SK-N-SH treated with all-trans-retinoic acid at 6 μM for 48 hours (cell line): ENCODE data around the gene PTPMT1.

Source experiments
- ATAC-seq: fragments of 200-7000 bp; cut with Tn5 transposase; 3 replicates; pipeline ENCODE4 v1.9.1; 2020; ENCODE audit warnings: mild to moderate bottlenecking, moderate library complexity
- BACH2 ChIP-seq: fragments of 250-450 bp; sonication (Bioruptor Pico); IDR thresholded peaks from 2 replicates; pipeline ENCODE4 v1.9.0; 2021; ENCODE audit warnings: mild to moderate bottlenecking, borderline replicate concordance
- CREB5 ChIP-seq: fragments of 250-450 bp; sonication (Bioruptor Pico); IDR thresholded peaks from 2 replicates; pipeline ENCODE4 v1.5.1; 2020; ENCODE audit warnings: low read depth, mild to moderate bottlenecking, moderate library complexity
- CSDC2 ChIP-seq: fragments of 250-450 bp; sonication (Bioruptor Pico); IDR thresholded peaks from 2 replicates; pipeline ENCODE4 v1.5.0; 2020; ENCODE audit warnings: mild to moderate bottlenecking, moderate library complexity
- CSRNP3 ChIP-seq: fragments of 250-450 bp; sonication (Bioruptor Pico); IDR thresholded peaks from 2 replicates; pipeline ENCODE4 v1.5.1; 2021; ENCODE audit warnings: mild to moderate bottlenecking, moderate library complexity
- ESRRG ChIP-seq: fragments of 250-450 bp; sonication (Bioruptor Pico); IDR thresholded peaks from 2 replicates; pipeline ENCODE4 v1.6.1; 2021; ENCODE audit warnings: mild to moderate bottlenecking
- GLIS3 ChIP-seq: fragments of 250-450 bp; sonication (Bioruptor Pico); IDR thresholded peaks from 2 replicates; pipeline ENCODE4 v1.5.0; 2020; ENCODE audit warnings: mild to moderate bottlenecking, moderate library complexity
- OSR1 ChIP-seq: fragments of 250-450 bp; sonication (Bioruptor Pico); IDR thresholded peaks from 2 replicates; pipeline ENCODE4 v1.8.0; 2022; ENCODE audit warnings: moderate library complexity, mild to moderate bottlenecking, inconsistent platforms
- PATZ1 ChIP-seq: fragments of 250-450 bp; sonication (Bioruptor Pico); IDR thresholded peaks from 2 replicates; pipeline ENCODE4 v1.8.0; 2020; ENCODE audit warnings: mild to moderate bottlenecking, moderate library complexity, borderline replicate concordance
- POU6F1 ChIP-seq: fragments of 250-450 bp; sonication (Bioruptor Pico); IDR thresholded peaks from 2 replicates; pipeline ENCODE4 v1.8.0; 2021; ENCODE audit warnings: low read depth, mild to moderate bottlenecking, moderate library complexity, borderline replicate concordance
- PPARA ChIP-seq: fragments of 250-450 bp; sonication (Bioruptor Pico); IDR thresholded peaks from 2 replicates; pipeline ENCODE4 v1.5.0; 2020; ENCODE audit warnings: mild to moderate bottlenecking, borderline replicate concordance
- SNAI2 ChIP-seq: fragments of 250-450 bp; sonication (Bioruptor Pico); IDR thresholded peaks from 2 replicates; pipeline ENCODE4 v1.5.0; 2020; ENCODE audit warnings: mild to moderate bottlenecking, moderate library complexity
- TCF4 ChIP-seq: fragments of 250-450 bp; sonication (Bioruptor Pico); IDR thresholded peaks from 2 replicates; pipeline ENCODE4 v1.8.0; 2021; ENCODE audit warnings: mild to moderate bottlenecking, moderate library complexity, borderline replicate concordance
- TOX ChIP-seq: fragments of 250-450 bp; sonication (Bioruptor Pico); IDR thresholded peaks from 2 replicates; pipeline ENCODE4 v1.8.0; 2021; ENCODE audit warnings: mild to moderate bottlenecking, moderate library complexity, borderline replicate concordance
- TSHZ2 ChIP-seq: fragments of 250-450 bp; sonication (Bioruptor Pico); IDR thresholded peaks from 2 replicates; pipeline ENCODE4 v1.5.0; 2020; ENCODE audit warnings: mild to moderate bottlenecking, moderate library complexity
- ZC3H10 ChIP-seq: fragments of 250-450 bp; sonication (Bioruptor Pico); IDR thresholded peaks from 2 replicates; pipeline ENCODE4 v1.5.1; 2021; ENCODE audit warnings: mild to moderate bottlenecking, moderate library complexity
- ZFP30 ChIP-seq: fragments of 450-650 bp; formaldehyde crosslinking; IDR thresholded peaks from 2 replicates; pipeline ENCODE4 v1.5.0; 2022; ENCODE audit warnings: mild to moderate bottlenecking, moderate library complexity
- ZNF565 ChIP-seq: fragments of 450-650 bp; formaldehyde crosslinking; conservative IDR thresholded peaks from 2 replicates; pipeline ENCODE4 v1.5.0; 2020; ENCODE audit warnings: low read depth, mild to moderate bottlenecking, moderate library complexity
- ZNF70 ChIP-seq: fragments of 450-650 bp; formaldehyde crosslinking; IDR thresholded peaks from 2 replicates; pipeline ENCODE4 v1.5.0; 2020; ENCODE audit warnings: mild to moderate bottlenecking, moderate library complexity
- ZNF8 ChIP-seq: fragments of 450-650 bp; formaldehyde crosslinking; IDR thresholded peaks from 2 replicates; pipeline ENCODE4 v1.5.0; 2020; ENCODE audit warnings: mild to moderate bottlenecking, moderate library complexity

The PTPMT1 gene

GRCh38 chr11:47564933-47565339 is 463 bp upstream of the PTPMT1 start:
- peak; percentile 11; the same call in 2 of the 3 replicates for ATAC-seq
- TF ChIP-seq PPARA (CRISPR knock-in tag) (no peak), ZNF70 (CRISPR knock-in tag) (no peak; the same call in 1 of the 2 replicates), BACH2 (CRISPR knock-in tag) (no peak), CSDC2 (CRISPR knock-in tag) (no peak), CREB5 (CRISPR knock-in tag) (no peak), ZNF8 (CRISPR knock-in tag) (no peak), ZNF565 (no peak), SNAI2 (CRISPR knock-in tag) (no peak), CSRNP3 (CRISPR knock-in tag) (no peak), ZFP30 (CRISPR knock-in tag) (no peak), GLIS3 (CRISPR knock-in tag) (no peak), TSHZ2 (CRISPR knock-in tag) (no peak), TCF4 (CRISPR knock-in tag) (no peak), PATZ1 (CRISPR knock-in tag) (no peak), POU6F1 (CRISPR knock-in tag) (no peak), OSR1 (CRISPR knock-in tag) (no peak), TOX (CRISPR knock-in tag) (no peak)

- no peak for TF ChIP-seq ZNF8 (CRISPR knock-in tag)
- TF ChIP-seq POU6F1 (CRISPR knock-in tag) = no peak
- no peak for TF ChIP-seq PPARA (CRISPR knock-in tag)
- TF ChIP-seq PATZ1 (CRISPR knock-in tag) = no peak
- TF ChIP-seq CSRNP3 (CRISPR knock-in tag) = no peak
- TF ChIP-seq ZNF565 = no peak
- no peak for TF ChIP-seq ZC3H10 (CRISPR knock-in tag)
- no peak for TF ChIP-seq ESRRG (CRISPR knock-in tag)
- no peak for TF ChIP-seq BACH2 (CRISPR knock-in tag)
- no peak for TF ChIP-seq TOX (CRISPR knock-in tag)
- no peak for TF ChIP-seq ZNF70 (CRISPR knock-in tag)
- TF ChIP-seq, all 23 proteins: peak for 0
- ATAC-seq = peak; percentile 26
Measured at GRCh38 chr11:47566149-47566698, 825 bp downstream of the PTPMT1 start.
